Stimulated activated CD4-positive, alpha-beta T cell treated with anti-CD3 and anti-CD28 coated beads, Interleukin-15, amount 100 ng/mL, for 48 hours (primary cell): ENCODE data around the gene NTS.

Experiments
- DNase-seq, 2 donors: peaks; one replicate each; pipeline ENCODE4 v3.0.0-alpha.2; 2020; ENCODE audit warnings: low read depth in 2 of 2

Gene NTS, protein sequence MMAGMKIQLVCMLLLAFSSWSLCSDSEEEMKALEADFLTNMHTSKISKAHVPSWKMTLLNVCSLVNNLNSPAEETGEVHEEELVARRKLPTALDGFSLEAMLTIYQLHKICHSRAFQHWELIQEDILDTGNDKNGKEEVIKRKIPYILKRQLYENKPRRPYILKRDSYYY

DNA sequence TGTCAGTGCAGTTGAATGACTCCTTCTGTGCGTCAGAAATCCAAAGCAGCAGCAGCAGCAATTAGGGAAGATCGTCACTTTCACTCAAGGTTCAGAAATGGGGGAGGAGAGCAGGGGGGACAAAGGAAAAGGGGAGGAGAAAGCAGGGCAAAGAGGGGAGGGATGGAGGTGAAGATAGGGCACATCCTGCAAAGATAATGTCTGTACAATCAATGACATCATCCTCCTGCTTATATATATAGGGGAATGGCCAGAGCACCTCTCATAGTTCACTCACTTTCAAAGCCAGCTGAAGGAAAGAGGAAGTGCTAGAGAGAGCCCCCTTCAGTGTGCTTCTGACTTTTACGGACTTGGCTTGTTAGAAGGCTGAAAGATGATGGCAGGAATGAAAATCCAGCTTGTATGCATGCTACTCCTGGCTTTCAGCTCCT, at the start of gene NTS:
NTS (plus strand) TSS at position 265 of the 431 bp plus-strand sequence; CDS start at position 374, 109 bp downstream.
- DNase-seq, result no peak

DNA sequence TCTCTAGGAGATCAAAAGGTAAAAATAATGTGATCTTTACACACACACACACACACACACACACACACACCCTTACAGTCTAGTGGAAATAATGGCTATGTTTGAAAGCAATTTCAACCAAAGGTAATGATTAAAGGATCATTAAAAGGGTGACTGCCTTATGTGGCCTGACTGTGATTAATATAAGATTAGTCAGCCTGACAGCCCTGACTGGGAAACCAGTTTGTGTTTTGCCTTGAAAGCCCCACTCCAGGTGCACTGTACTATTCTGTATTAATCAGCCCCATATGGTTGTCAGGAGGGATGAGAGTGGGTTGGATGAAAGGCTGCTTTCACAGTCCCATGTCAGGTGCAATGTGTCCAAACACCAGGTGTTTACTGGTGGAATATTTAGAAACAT, 48.3 kb upstream of the NTS start:
- DNase-seq, result no peak

DNA sequence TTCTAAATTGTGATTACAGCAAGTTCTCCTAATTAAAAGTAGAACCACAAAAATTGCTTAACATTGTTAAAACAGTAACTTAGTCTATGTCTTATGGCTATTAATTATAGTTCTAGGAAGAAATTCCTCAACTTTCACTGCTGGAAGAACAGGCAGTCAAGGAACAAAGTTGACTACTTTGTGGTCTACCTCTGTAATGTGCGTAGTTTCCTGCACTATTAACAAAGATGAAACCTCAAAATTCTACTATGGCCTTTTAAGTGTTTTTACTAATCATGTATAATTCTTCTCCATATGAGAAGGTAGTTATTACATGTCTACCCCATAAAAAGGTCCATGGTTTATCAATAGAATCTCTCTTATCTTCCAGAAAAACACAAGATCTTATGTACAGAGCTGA, 45.5 kb upstream of the NTS start:
- no peak for DNase-seq

DNA sequence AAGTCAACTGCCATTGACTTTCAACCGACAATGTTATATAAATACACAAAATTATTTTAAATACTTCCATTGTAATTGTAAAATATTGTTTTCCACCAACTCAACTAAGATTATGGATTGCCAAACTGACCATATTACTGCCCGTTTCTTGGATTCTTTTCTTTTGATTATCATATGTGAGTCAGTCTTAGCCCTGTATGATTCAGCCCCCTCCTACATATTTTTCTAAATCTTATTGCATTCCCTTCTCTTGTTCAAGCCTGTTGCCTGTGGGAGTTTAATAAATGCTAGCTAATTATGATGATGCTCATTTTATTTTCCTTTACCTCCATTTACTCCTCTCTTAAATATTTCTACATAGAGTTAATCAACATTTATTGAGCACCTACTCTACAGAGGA, 44.7 kb upstream of the NTS start:
- DNase-seq, result no peak

DNA sequence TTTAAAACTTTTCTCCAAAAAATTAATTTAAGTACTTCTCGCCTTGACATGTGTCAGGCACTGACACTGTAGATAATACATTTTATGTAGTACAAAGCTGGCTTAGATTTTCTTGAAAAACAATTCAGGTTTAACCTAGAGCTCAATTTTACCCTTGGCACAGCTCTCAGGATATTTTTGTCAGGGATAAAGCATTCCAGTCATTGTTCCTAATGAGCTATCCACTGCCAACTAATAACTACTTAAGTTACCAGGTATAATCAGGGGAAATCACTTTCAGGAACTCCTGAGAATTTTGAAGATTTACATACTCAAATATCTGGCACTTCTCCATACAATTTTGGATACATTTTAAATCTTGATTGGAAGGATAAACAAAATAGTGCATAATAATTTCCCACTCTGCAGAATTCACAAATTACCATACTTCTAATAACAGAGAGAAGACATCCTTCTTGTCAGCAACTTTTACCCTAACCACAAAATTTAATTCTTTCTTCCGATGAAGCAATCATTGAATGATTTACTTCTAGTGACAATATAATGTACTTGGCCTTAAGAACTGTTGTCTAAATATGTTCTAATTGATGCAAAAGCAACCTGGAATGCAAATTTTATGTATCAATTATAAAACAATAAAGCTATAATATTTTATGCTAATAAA, 42.6 kb upstream of the NTS start:
- no peak for DNase-seq

DNA sequence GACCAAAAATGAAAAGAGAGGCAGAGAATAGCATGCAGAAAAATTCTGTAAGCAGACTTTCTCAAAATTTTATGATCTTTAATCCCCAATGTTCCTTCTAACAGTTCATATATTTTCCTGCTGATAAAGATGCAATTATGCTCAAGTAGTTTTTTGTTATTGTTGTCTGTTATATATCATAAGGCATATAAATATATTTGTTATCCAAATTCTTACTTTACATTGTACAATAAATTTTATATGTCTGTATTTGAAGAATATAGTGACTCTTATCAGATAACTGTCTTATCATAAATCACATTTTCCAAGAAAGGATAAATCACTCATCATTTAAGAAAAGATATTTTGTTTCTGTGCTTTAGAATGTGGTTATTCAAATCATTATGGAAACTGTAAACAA, 40.5 kb upstream of the NTS start:
- no peak for DNase-seq

DNA sequence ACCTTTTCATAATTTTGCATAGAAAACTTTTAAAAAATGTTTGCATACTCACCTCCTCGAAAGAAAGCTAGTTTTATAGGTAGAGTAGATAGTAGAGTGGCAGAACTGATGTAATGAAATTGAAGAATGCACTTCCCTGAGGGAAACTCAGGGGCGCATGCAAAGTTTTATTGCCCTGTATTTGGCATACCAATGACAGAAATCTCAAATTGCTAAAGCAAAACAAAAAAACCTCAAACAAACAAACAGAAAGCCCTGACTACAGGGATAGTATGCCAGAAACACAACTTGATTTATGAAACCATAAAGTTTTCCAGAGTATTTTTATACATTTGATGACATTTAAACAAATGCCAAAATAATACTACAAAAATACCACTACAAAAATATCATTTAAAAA, 39.7 kb upstream of the NTS start:
- no peak for DNase-seq

DNA sequence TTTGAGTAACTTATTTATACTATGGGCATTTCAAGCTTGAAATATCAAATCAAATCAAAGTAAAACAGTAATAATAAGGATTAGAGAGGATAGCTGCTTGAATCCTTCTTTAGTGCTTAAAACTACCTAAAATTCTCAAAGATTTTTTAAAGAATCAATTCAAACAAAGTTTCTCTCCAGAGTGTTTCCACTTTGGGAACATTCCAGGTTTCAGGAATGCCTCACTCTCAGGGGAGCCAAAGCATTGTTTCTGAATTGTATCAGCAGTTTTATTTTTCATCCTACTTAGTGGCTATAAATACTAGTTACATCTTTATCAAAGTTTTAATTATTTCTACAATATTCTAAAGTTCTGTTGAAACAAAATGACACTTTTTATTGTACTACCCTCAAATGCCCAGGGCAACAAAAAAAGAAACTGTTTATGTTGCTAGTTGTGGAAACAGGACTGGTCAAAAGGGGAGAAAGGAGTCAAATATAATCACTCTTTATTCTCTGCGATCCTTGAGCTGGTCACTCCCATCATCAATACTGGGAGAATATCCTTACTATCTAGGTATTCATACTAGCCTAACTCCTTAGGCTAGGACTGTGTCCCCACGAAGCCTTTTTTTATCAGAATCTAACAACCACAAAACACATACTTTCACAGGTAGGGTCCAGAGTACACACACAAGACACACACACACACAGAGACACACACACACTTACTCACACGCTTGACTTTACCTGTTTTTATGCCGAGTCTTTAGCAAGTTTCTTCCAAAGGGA, 38.5 kb upstream of the NTS start:
- DNase-seq, result no peak

DNA sequence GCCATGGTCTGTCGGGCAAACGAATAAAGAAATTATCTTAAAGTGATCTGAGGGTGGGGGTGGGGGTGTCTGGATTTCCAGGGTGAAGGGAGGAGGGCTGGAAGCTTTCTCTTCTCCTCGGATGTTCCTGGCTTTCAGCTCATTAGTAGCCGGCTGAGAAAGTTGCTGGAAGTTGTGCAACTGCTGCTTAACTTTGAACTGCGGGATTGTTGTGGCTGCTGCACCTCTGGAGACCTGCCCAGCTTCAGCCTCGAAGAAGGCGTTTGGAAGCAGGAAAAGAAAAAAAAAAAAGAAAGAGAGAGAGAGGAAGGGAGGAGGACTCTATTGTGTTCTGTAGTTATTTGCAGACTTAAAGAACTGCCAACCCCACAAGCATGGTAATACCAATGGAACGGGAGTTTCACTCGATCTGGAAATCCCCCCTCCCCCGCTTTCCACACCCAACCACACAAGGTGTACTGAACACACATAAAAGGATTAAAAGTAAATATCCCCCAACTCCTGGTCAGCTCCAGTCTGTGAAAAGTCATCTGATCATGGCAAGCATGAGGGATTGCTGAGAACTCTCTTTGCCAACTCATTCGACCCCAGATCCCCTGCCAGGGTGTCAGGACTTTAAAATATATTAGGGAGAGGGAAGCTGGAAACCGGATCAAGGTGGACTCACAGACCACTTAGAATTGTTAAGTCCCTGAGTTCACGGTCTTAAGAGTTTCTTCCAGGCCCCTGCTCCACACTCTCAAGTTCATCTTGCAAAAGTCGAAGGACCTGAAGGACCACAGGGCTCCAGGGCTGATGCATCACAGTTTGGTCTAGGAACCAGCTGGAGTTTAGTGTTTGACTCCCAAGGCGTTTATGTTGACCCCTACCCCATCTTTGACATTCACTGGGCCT, 37.7 kb upstream of the NTS start, which contains the start of gene RASSF9:
RASSF9 (minus strand) TSS at position 213 of the 894 bp plus-strand sequence; CDS start at position 5, 208 bp downstream.
- no peak for DNase-seq

DNA sequence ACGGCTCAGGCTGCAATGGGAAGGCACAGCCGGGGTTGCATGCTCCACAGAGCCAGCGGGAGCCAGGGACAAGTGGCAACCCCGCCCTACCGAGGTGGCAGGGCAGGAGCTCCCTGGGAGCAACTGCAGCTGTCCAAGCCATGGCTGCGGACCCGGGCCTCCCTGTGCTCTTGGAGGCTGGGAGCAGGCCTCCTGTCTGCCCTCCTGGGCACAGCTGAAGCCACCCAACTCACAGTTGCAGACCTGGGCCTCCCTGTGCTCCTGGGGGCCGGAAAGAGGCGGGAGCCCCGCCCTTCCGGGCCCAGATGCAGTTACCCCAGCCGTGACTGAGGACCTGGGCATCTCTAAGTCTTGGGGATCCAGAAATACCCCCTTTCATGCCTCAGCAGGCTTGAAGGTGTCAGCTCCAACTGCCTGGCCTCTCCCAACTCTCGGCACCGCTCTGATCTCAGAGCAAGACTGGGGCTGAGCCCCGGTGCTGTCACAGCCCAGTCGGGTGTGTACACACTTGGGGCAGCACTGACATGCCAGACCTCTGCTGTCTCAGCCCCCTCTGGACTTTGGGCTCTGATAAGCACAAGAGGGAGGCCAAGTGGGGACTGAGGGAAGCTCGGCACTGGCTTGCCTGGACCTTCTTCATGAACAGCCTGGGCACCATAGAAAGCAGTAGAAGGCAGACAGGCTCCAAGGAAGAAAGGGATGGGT, 30.3 kb upstream of the NTS start:
- DNase-seq, result no peak

DNA sequence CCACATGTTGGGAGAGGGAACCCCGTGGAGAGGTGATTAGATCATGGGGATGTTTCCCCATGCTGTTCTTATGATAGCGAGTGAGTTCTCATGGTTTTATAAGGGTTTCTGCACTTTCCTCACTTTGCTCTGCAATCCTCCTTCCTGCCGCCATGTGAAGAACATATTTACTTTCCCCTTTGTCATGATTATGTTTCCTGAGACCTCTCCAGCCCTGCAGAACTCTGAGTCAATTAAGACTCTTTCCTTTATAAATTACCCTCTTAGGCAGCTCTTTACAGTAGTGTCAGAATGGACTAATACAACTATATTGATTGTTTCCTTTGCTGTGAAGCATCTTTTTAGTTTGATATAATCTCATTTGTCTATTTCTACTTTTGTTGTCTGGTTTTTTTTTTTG, 24.8 kb upstream of the NTS start:
- no peak for DNase-seq

DNA sequence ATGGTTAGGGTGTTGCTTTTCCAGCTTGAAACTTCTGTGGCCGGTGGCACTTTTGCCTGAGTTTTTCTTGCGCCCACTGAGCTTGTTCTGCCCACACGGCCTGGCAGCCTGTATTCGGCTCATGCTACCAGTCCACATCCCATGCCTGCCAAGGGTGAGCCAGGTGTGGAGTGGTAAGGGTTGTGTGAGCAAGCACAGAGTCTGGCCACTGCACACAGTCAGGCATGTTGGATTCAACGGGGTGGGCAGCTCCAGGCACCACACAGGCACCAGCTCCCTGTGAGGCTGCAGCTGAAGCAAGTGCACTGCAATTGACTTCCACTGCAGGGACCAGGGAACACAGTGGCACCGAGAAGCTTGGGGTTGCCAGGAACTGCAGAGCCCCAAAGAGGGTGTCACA, 18.8 kb upstream of the NTS start:
- DNase-seq, result no peak

DNA sequence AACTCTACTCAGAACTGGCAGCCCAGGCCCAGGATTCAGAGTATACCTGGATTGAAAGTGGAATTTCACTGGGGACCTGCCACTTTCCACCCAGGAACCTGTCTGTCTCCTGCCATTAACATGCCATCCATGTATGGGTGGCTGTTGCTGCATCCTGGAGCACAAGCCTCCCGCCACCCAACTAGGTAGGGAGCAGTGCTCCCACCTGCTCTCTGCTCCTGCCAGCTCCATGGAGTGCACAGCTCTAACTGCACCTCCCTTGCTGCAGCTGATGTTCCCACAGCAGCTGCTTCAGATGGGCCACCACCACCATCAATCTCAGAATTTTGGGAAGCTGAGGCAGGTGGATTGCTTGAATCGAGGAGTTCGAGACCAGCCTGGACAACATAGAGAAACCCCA, 17.1 kb upstream of the NTS start:
- no peak for DNase-seq

DNA sequence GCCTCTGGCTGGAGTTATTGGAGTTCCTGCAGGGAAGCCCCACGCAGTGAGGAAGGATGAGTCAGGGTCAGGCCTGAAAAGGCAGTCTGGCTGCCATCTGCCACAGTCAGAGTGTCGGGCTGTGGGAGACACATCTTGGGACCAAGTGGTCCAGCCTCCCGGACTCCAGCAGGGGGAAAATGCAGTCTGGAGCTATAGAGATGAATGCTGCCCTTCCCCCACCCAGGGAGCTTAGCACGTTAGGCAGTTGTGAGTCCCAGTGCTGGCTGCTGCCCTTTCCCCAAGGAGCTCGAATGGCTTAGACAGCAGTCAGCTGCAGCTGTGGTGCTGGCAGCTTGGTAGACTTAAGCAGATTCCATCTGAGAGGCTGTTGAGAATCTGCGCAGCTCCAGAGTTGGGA, 8.2 kb upstream of the NTS start:
- no peak for DNase-seq

DNA sequence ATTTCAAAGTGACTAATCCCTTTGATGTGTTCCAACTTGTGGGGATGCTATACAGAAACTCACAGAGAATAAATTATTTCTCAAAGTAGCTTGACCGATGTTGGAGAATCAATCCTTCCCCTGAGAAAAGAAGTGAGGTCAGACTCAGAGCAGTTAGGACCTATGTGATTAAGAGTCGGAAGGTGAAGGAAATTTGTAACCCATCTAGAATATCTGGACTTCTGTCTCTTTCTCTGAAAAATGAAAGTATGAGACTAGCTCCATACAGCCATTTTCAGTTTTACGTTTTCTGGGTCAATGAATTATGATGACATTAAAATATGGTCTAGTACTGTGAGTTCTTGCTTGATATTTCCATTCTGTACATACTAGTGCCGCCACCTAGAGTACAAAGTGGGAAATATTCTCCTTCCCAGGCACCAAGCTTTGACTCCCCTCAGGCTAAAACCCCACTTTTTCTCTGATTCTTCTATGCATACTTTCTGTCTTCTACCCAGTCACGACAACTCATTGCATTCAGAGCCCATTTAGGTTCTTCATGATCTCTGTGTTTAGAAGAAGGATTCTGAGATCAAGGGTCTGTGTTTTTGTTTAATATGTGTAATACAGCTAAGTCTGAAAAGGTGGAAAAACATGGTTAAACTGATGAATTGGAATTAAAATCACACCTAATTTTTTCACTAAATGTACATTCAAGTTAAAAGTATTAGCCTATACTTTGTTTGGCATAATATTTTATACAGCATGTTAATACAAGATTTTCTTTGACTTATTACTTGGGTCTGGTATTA, 6.9 kb upstream of the NTS start:
- no peak for DNase-seq

DNA sequence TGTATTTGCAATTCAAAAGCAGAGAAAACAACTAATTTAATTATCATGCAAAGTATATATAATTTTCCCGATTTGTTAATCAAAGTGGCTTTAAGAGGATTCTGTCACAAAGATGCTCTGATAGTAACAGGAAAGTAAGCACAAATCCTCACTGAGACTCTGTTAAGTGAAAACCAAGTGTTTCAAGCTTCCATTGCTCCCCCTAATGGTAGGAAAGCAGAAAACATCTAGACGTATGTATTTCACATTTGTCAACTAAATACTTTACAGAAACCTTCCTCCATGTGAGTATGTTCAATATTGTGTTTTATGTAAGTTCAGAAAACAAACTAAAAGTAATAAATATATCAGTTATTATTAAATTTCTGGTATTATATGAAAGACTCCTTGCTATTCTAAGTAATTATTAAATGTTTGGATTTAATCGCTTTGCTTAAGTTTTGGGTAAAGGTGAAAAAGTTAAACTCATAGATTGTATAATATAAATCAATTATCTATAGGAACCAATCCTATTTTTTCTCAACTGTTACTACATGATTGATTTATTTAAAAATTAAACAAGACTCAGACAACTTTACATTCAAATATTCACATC, 1.5 kb upstream of the NTS start:
- no peak for DNase-seq

DNA sequence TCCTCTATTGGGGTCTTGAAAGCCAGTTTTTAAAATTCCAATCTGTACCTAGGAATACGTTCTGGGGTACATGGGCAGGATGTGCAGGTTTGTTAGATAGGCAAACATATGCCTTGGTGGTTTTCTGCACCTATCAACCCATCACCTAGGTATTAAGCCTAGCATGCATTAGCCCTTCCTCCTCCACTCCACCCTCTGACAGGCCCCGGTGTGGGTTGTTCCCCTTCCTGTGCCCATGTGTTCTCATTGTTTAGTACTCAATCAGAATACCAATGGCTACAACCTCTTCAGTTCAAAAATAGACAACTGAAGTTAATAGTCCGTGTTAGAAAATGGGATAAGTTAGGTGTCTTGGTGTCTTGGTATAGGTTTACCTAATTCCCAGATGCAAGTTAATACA, 3.4 kb downstream of the NTS start:
- no peak for DNase-seq

DNA sequence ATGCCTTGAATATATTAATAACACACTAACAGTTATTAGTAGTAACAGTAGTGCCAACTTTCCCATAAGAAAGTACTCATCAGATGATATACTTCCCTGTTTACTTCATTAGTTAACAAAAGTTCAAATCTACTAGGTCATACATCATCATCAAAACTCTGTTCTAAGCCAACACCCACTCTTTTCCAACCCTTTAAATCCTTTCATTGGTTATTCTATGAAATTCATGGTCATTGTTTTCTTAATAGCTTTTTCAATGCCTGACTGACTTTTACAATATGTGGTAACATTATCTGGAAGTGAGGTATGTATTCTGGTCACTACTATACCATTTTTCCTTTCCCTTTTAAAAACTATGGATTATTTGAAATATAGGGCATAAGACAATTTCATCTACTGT, 9.7 kb downstream of the NTS start:
- DNase-seq, result no peak

DNA sequence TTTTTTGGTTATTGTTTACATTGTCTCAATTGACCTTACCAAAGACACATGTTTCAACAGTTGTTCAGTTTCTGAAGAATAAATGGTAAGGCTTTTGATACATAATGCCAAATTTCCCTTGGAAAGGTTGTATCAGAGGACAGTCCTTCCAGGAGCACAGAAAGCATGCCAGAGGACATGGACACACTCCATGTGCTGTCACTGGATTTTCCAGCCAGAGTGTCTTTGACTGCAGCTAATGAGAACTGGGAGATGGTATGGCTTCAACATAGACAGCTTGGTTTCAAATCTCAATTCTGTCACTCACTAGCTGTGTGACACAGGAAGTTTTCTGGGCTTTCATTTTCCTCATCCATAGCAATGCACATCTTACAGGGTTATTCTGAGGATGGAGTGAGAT, 20.6 kb downstream of the NTS start:
- no peak for DNase-seq

DNA sequence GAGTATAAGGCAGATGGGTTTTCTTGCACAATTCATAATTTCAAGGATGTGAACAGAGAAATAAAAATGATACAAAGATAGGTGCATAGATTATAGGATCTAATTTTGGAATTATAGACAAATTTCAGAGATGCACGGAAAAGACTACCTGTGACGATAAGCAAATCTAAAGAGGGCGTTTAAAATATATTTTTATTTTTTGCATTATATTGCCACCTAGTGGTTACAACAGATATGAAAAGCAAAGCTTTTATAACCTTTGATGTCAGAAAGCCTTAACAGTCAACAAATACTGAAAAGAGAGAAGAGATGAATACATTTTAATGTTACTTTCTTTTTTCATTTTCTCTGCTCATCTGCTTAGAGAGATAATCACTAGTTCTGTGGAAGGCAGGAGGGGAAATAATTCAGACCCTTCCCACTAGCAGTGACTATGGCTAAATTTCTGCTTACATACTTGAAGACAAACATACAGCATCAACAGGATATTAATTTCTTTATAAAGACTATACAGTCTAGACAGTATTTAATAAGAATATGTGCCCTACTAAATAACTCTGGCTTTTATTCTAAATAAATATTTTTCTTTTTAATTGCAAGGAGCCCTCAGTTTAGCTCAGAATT, 46.3 kb downstream of the NTS start:
- no peak for DNase-seq
